Transverse colon (tissue), 4 donors: ENCODE data around the gene NR2C2AP. TPM values are rescaled to one million over a fixed set of nuclear protein-coding genes. Genes with fewer than 3 reads are reported as not detected.

ENCODE experiments used
- DNase-seq: peaks from one replicate; pipeline ENCODE4 v3.0.0-alpha.2; 2019
- H3K27ac ChIP-seq, 4 donors: fragments of 200-600 bp; sonication (generic); 2 replicates each; pipeline ENCODE4 v1.5.1; 2016 to 2018; ENCODE audit warnings: inconsistent platforms in 4 of 4
- H3K27me3 ChIP-seq: fragments of 200-600 bp; sonication (generic); 2 replicates; pipeline ENCODE4 v1.5.1; 2017; ENCODE audit warnings: inconsistent platforms
- H3K36me3 ChIP-seq, 4 donors: fragments of 200-600 bp; sonication (generic); 2 replicates each; pipeline ENCODE4 v1.5.1; 2017 to 2019; ENCODE audit warnings: inconsistent platforms in 4 of 4
- H3K4me1 ChIP-seq, 4 donors: fragments of 200-600 bp; sonication (generic); 2 replicates each; pipeline ENCODE4 v1.5.1; 2017 to 2020; ENCODE audit warnings: inconsistent platforms in 4 of 4
- H3K4me3 ChIP-seq, 4 donors: fragments of 200-600 bp; sonication (generic); 1 replicate in 1 of 4; 2 replicates in 3 of 4; pipeline versions ENCODE4 v1.5.1 to v1.6.1; 2017 to 2019; ENCODE audit warnings: inconsistent platforms in 4 of 4
- H3K9me3 ChIP-seq, 2 donors: fragments of 200-600 bp; sonication (generic); 2 replicates each; pipeline ENCODE4 v1.5.1; 2017 to 2019; ENCODE audit warnings: inconsistent platforms in 2 of 2
- CTCF ChIP-seq, 5 experiments: fragments of 200-600 bp in 3 of 5; fragments of 450-650 bp in 2 of 5; sonication (generic) in 3 of 5; IDR thresholded peaks; 1 replicate in 2 of 5; 2 replicates in 3 of 5; pipeline ENCODE4 v1.5.1; 2016 to 2017; ENCODE audit warnings: antibody characterized with exemption in 5 of 5, inconsistent platforms in 3 of 5, mild to moderate bottlenecking in 2 of 5, moderate library complexity in 1 of 5
- EP300 ChIP-seq: sonication (generic); formaldehyde crosslinking; IDR thresholded peaks from one replicate; pipeline ENCODE4 v1.6.1; 2017; ENCODE audit warnings: antibody characterized with exemption, low read depth
- POLR2A ChIP-seq: fragments of 450-650 bp; IDR thresholded peaks from one replicate; pipeline ENCODE4 v1.6.1; 2016; ENCODE audit warnings: antibody characterized with exemption, mild to moderate bottlenecking, moderate library complexity
- POLR2AphosphoS5 ChIP-seq, 3 donors: sonication (generic); formaldehyde crosslinking; IDR thresholded peaks; one replicate each; pipeline ENCODE4 v1.6.1; 2016; ENCODE audit warnings: antibody characterized with exemption in 3 of 3
- WGBS, 2 donors: methylation state at CpG; one replicate each; pipeline ENCODE4 v1.1.5; 2018; ENCODE audit warnings: low coverage in 1 of 2; 5-methylcytosine and 5-hydroxymethylcytosine counted together
- in situ Hi-C, 4 donors: fragments of 200-750 bp; cut with MboI; loops; one replicate each; pipeline versions ENCODE4 v1.15.0 to v1.15.1; 2017; ENCODE audit warnings: low sequenced_read_pairs in 3 of 4, low pct_ligation_motif_present in 1 of 4, low pct_unique_long_range_greater_than_20kb in 1 of 4
- intact Hi-C: fragments of 100-400 bp; cut with DNase I; formaldehyde crosslinking; loops from one replicate; pipeline ENCODE4 v1.15.1; 2023; ENCODE audit warnings: low total_unique reads
- total RNA-seq, 4 donors: library from RNA; depleted of rRNA; stranded (reverse); fragments of >200 nt; gene quantifications; one replicate each; pipeline ENCODE4 v1.1.0, GENCODE V29; 2016

The NR2C2AP gene
- total RNA-seq, 4 donors from 2014 or later: 2.2 to 12.3 (median 6.4) TPM

GRCh38 chr19:19214159-19214490, 10.9 kb upstream of the NR2C2AP start:
- TF ChIP-seq EP300: no peak
- no peak for TF ChIP-seq POLR2AphosphoS5 (IDR thresholded peaks at IDR 0.05)
- no peak for TF ChIP-seq POLR2A
- TF ChIP-seq CTCF (IDR thresholded peaks at IDR 0.05): no peak
- no peak overlapping the region for H3K27ac ChIP-seq
- no peak overlapping the region for H3K4me3 ChIP-seq
- peaks cover 75% of the 10 kb centered on the region for H3K27me3 ChIP-seq
- DNase-seq: no peak
- in situ Hi-C loops (no loop called here), intact Hi-C loops (no loop called here)
- 4% methylated on average over 5 of the region's 5 CpGs; no CpG with 5 or more reads in 1 of the 2 donors for WGBS, 2 donors
- no peaks in the 10 kb centered on the region for H3K9me3 ChIP-seq
- H3K36me3 ChIP-seq: no peaks in the 10 kb centered on the region
- no peaks in the 10 kb centered on the region for H3K4me1 ChIP-seq

DNA sequence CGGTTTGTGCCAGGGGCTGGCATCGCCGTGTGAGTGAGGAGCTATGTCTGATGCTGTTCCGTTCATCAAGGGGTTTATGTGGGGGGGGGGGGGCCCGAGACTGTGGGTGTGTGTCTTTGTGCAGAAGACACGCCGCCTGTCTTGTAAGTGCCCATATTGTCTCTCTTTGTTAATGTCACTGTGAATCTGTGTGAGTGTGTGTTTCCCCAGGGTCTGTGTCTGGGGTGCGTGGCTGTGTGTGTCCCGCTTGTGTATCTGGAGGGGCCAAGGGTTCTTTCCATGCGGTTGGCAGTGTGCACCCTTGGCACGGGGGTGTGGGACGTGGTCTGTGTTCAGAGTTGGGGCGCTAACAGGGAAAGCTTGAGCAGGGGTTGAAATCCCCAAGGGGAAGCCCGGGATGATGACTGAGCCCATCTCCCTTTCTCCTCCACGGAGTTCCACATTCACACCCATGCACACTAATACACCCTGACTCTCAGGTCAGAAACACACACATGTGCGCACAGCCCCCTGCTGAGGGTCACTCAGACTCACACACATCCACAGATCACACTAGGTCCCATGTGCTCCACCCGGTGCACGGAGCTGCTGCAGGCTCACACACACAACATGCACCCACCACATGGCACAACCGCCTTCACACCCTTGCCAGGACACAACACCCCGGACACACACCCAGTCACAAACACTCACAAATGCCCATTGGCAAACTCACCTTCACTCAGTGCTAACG, 10.4 kb upstream of the NR2C2AP start:
- 46% methylated on average over 21 of the region's 21 CpGs; no CpG with 5 or more reads in 1 of the 2 donors for WGBS, 2 donors
- no peaks in the 10 kb centered on the region for H3K9me3 ChIP-seq
- no peak for DNase-seq
- in situ Hi-C loops: no loop called here
- intact Hi-C loops: no loop called here
- no peaks in the 10 kb centered on the region for H3K4me1 ChIP-seq
- TF ChIP-seq POLR2A (no peak), CTCF (IDR thresholded peaks at IDR 0.05) (no peak), EP300 (no peak)
- no peak overlapping the region for H3K4me3 ChIP-seq
- peaks cover 72% of the 10 kb centered on the region for H3K27me3 ChIP-seq
- H3K27ac ChIP-seq: no peak overlapping the region
- no peaks in the 10 kb centered on the region for H3K36me3 ChIP-seq

- TF ChIP-seq POLR2AphosphoS5 (IDR thresholded peaks at IDR 0.05): no peak
- no peak for TF ChIP-seq POLR2A
- TF ChIP-seq CTCF (IDR thresholded peaks at IDR 0.05): no peak
- TF ChIP-seq EP300: no peak
- 19 to 40% methylated on average over 2 to 7 of the region's 7 CpGs for WGBS, 2 donors
- intact Hi-C loops: no loop called here
- no peaks in the 10 kb centered on the region for H3K36me3 ChIP-seq
- in situ Hi-C loops: no loop called here
- no peak for DNase-seq
- peaks cover 69% of the 10 kb centered on the region for H3K27me3 ChIP-seq
- H3K9me3 ChIP-seq: no peaks in the 10 kb centered on the region
- H3K4me3 ChIP-seq: no peak overlapping the region
- no peaks in the 10 kb centered on the region for H3K4me1 ChIP-seq
- no peak overlapping the region for H3K27ac ChIP-seq
Measured at GRCh38 chr19:19212916-19213315, 9.7 kb upstream of the NR2C2AP start.

- in situ Hi-C loops (no loop called here), intact Hi-C loops (no loop called here)
- H3K9me3 ChIP-seq: no peaks in the 10 kb centered on the region
- no peaks in the 10 kb centered on the region for H3K36me3 ChIP-seq
- no peak within 1 kb of the TSS for H3K27ac ChIP-seq
- no peak for DNase-seq
- H3K27me3 ChIP-seq: peaks cover 67% of the 10 kb centered on the region
- H3K4me3 ChIP-seq: no peak within 1 kb of the TSS
- WGBS, 2 donors: 0 to 21% methylated on average over 3 to 40 of the region's 54 CpGs
- H3K4me1 ChIP-seq: no peaks in the 10 kb centered on the region
- no peak for TF ChIP-seq CTCF (IDR thresholded peaks at IDR 0.05)
- TF ChIP-seq POLR2AphosphoS5 (IDR thresholded peaks at IDR 0.05): no peak
- no peak for TF ChIP-seq EP300
- TF ChIP-seq POLR2A: no peak
Measured at GRCh38 chr19:19211499-19212420, 8.5 kb upstream of the NR2C2AP start, which contains the start of gene NCAN. Gene NCAN (plus strand): TSS chr19:19211958. CDS start chr19:19216954, 4,996 bp downstream.
